M059J (cell line): ENCODE measurements around the gene DROSHA. TPM values are rescaled to one million over a fixed set of nuclear protein-coding genes. Genes with fewer than 3 reads are reported as not detected.
"Not testable (repeated sequence)": the region's sequence is repeated elsewhere in the genome, so short reads cannot be mapped to it uniquely, and the experiment has no call there.

Experiments used
- DNase-seq: peaks from one replicate; pipeline ENCODE4 v3.0.0-alpha.2; 2012; ENCODE audit warnings: low read depth
- total RNA-seq: library from RNA; depleted of rRNA; stranded (reverse); fragments of >200 nt; shearing (Covaris generic); gene quantifications from 2 replicates; pipeline ENCODE4 v1.2.3, GENCODE V29; 2014; rRNA removed

DROSHA gene, protein sequence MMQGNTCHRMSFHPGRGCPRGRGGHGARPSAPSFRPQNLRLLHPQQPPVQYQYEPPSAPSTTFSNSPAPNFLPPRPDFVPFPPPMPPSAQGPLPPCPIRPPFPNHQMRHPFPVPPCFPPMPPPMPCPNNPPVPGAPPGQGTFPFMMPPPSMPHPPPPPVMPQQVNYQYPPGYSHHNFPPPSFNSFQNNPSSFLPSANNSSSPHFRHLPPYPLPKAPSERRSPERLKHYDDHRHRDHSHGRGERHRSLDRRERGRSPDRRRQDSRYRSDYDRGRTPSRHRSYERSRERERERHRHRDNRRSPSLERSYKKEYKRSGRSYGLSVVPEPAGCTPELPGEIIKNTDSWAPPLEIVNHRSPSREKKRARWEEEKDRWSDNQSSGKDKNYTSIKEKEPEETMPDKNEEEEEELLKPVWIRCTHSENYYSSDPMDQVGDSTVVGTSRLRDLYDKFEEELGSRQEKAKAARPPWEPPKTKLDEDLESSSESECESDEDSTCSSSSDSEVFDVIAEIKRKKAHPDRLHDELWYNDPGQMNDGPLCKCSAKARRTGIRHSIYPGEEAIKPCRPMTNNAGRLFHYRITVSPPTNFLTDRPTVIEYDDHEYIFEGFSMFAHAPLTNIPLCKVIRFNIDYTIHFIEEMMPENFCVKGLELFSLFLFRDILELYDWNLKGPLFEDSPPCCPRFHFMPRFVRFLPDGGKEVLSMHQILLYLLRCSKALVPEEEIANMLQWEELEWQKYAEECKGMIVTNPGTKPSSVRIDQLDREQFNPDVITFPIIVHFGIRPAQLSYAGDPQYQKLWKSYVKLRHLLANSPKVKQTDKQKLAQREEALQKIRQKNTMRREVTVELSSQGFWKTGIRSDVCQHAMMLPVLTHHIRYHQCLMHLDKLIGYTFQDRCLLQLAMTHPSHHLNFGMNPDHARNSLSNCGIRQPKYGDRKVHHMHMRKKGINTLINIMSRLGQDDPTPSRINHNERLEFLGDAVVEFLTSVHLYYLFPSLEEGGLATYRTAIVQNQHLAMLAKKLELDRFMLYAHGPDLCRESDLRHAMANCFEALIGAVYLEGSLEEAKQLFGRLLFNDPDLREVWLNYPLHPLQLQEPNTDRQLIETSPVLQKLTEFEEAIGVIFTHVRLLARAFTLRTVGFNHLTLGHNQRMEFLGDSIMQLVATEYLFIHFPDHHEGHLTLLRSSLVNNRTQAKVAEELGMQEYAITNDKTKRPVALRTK (N-terminal part only)
- total RNA-seq = 13.8 and 54.2 TPM in 2 replicates

GRCh38 chr5:31531888-31532547, at the start of gene DROSHA, which contains the start of gene C5orf22:
Gene DROSHA (minus strand): TSS chr5:31532093. CDS start chr5:31529059, 3,034 bp downstream.
Gene C5orf22 (plus strand): TSS chr5:31532301. CDS start chr5:31532393, 92 bp downstream.
- DNase-seq = peak; percentile 98

DNA sequence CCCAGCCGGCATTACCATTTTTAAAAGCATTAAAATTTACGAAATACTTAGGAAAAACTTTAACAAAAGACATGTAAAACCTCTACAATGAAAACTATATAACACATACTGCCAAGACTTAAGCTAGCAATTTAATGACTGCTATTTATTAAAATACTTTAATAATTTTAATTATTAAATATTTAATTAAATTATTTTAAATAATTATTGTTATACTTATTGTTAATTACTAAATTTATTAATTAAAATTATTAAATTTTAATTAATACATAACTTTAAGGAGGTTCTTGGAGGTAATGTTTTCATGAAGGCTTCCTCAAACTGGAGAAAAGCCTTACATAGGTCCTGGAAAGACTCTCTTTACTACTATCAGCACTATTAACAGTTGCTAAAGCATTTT, 47.7 kb upstream of the DROSHA start:
- no peak for DNase-seq

DNA sequence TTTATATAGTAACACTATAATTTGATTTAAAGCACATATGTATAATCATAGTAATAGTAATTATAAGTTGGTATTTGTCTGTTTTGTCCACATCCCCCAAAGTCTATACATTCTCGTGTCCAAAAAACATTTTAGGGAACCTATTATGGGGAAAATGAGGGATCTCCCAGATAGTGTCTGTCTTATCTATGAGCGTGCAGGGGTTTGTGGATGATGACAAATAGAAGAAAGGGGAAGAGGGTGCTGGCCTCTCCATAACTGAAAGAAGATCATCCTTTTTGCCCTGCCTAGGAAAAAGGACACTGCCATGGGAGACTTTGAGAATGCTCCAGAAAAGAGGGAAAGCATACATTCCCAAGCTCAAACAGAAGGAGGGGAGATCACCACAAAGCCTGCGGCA, 45.5 kb upstream of the DROSHA start:
- no peak for DNase-seq

DNA sequence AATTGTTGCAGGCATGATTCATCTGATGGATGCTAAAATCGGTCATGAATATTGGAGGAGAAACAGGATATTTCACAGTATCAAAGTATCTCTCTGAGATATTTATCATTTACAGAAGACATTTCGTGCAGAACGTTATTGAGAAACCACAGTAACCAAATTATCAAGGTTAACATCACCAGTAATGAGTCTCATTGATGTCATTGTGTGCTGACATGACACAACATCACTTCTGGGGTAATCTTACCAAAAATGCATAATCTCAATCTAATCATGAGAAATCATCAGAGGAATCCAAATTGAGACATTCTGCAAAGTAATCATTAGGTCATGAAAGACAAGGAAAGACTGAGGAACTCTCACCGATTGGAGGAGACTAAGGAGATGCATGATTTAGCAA, 42.9 kb upstream of the DROSHA start:
- DNase-seq = no peak

DNA sequence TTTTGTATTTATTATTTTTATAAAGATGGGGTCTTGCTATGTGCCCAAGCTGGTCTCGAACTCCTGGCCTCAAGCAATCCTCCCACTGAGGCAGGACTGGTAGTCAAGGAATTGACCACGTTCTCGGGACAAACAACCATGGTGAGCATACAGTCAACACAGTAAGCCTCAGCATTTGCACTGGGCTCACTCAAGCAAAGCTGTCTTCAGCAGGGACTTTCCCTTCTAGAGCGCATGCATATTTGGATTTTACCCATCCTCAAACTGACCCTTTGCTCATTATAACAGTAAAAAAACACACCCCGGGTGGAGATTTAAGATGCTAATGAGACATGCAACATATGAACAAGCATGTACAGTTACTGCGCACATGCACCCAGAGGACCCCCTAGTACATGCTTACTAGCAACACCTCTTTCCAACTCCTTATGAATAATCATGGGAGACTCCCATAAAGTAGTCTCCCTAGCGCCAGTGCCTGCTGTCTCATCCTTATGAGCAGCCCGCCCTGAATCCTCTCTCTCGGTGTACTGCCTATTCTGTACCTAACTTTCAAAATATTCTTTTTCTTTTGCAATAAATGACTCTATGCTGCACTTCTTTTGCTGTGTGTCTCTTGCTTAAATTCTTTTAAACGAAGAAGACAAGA, 41.7 kb upstream of the DROSHA start:
- DNase-seq = no peak

DNA sequence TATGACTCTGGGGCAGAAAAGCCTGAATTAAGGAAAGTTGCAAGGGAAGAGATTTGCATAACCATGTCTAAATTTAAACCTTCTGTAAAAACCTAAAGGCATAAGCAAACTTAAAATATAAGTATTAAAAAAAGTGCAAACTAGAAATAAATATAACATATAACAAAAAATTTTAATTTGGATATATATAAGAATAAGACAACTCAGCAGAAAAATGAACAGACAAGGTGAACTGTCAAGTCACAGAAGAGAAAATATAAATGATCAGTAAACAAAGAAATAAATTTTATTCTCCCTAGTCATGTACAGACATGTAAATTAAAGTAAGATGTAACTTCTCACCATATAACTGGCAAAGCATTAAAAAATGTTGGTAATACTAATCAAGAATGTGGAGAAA, 37.2 kb upstream of the DROSHA start:
- DNase-seq = no peak

DNA sequence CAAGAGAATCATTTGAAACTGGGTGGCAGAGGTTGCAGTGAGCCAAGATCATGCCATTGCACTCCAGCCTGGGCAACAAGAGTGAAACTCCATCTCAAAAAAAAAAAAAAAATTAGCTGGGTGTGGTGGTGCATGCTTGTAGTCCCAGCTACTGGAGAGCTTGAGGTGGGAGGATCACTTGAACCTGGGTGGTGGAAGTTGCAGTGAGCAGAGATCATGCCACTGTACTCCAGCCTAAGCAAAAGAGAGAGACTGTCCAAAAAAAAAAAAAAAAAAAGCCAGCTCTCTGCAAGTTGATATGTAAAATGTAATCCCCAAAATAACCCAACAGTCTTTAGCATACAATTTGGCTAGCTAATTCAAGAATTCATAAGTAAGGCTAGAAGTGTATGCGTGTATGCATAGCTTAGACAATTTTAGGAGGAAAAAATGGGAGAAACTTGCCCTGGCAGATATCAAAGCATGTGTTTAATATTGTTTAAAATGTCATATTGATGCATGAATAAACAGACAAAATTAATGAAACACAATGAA, 36.5 kb upstream of the DROSHA start:
- no peak for DNase-seq

- not testable (repeated sequence) for DNase-seq
These were observed 34.5 kb upstream of the DROSHA start for GRCh38 chr5:31566362-31566761.

GRCh38 chr5:31563216-31563615, 31.3 kb upstream of the DROSHA start:
- no peak for DNase-seq

- DNase-seq = no peak
These were observed 30.1 kb upstream of the DROSHA start for GRCh38 chr5:31561946-31562345.

DNA sequence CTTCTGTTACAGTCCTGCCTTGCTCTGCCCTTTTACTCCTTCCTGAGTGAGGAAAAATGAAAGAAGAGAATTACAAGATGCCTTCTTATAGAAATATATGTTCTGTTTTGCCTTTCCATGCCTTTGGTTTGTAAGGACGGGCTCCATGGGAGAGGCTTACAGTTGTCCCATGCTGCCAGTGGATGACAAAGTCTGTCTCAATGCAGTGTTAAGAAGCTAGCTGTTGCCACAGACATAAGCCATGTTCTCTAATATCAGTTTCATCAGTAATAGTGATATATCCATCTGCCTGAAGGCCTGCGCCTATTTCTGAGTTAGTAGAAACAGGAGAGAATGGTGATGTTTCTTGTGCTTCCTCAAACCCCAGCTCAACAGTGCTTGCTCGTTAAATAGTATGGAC, 28.0 kb upstream of the DROSHA start:
- no peak for DNase-seq

GRCh38 chr5:31556461-31556860, 24.6 kb upstream of the DROSHA start:
- no peak for DNase-seq

GRCh38 chr5:31554552-31554951, 22.7 kb upstream of the DROSHA start:
- DNase-seq = peak; percentile 59

- peak; percentile 29 for DNase-seq
These were observed 22.0 kb upstream of the DROSHA start for GRCh38 chr5:31553863-31554262.

DNA sequence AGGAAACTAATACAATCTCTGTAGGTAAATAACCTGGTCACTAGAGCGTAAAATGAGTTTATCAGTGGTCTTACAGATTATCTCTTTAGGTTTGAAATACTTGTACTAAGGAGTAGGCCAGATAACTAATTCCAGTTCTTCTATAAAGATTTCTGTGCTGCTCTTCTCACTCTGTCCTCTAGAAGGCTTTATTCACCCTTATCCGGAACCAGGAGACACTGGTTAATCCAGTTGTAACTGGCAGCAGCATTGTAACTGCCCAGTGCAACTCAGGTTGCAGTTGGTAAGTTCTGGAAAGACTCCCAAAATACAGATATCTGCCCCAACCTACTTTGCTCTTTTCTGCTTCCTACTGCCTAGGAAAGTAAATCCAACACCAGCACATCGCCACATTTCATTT, 20.0 kb upstream of the DROSHA start:
- DNase-seq = peak; percentile 4

DNA sequence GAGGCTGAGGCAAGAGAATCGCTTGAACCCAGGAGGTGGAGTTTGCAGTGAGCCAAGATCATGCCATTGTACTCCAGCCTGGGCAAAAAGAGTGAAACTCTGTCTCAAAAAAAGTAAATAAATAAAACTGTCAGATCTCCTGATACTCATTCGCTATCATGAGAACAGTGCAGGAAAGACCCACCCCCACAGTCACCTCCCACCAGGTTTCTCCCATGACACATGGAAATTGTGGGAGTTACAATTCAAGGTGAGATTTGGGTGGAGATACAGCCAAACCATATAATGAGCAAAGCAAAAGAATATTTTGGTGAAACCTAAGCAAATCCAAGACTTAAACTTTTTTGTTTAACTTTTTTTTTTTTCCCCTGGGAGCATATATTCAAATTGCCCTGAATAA, 17.2 kb upstream of the DROSHA start:
- not testable (repeated sequence) for DNase-seq

DNA sequence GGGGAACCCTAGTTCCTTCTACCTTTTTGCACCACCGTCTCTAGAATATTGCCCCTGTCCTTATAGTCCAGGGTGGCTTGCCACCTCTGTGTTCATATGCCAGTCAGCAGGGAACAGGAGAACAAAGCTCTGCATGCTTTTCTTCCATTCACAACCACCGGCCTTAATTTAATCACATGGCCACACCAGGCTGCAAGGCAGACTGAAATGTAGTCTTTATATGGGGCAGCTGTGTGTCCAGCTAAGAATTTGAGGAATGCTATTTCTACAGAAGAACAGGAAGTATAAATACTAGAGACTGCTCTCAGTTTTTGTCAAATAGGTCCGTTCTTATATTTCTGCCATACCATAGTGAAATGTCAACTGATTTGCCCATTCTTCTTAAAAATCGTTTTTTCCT, 6.0 kb upstream of the DROSHA start:
- no peak for DNase-seq

GRCh38 chr5:31537349-31537748, 5.5 kb upstream of the DROSHA start:
- no peak for DNase-seq

DNA sequence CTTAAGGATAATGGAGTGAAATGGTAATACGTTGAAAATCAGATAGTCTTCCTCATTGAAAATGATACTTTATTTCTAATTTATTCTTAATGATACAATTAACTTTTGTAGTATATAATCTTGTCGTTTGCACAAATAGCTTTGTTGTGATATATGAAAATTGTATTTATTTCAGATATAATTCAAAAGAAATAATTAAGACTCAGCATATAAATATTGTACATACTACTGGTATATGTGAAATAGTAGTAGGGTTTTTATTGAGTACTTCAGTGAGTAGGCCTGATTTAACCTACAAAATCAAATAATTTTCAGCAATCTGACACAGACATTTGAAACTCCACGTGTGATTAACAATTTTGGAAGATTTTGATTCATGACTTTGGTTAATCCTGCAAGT, 5.0 kb upstream of the DROSHA start:
- no peak for DNase-seq

DNA sequence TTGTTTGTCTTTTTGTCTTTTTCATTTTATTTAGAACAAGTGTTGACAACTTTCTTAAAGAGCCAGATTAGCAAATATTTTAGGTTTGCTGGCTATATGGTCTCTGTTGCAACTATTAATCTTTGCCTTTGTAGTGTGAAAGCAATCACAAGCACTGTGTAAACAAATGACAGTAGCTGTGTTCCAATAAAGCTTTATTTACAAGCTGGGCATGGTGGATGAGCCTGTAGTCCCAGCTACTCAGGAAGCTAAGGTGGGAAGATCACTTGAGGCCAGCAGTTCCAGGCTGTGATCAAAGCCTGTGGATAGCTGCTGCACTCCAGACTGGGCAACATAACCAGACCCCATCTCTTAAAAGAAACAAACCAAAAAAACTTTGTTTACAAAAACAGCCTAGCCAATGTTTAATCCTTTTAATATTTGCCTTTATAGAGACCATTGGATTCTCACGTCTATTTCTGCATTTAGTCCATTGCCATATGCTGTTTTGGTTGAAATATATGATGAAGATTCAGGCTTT, 2.7 kb upstream of the DROSHA start:
- DNase-seq = no peak

DNA sequence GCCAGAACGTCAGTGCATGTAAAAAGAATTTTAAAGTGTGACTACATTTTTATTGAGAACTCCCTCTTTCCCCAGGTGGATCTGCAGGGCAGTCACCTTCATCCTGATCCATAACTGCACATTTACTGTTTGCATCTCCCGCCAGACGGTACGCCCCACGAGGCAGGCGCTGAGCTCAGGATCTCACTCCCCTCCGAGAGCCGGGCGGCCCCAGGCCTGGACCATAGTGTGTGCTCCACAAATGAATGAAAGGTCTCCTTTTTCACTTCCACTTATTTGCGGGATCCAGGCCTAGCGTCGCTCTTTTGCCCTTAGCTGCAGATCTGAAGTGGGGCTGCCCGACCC, 378 bp downstream of the DROSHA start:
- DNase-seq = peak; percentile 39
